ENCODE measurements around the gene AP1M1. TPM values are rescaled to one million over a fixed set of nuclear protein-coding genes. Genes with fewer than 3 reads are reported as not detected.

The AP1M1 gene
- total RNA-seq, 1 donor from 2014 or later: 162 TPM

DNA sequence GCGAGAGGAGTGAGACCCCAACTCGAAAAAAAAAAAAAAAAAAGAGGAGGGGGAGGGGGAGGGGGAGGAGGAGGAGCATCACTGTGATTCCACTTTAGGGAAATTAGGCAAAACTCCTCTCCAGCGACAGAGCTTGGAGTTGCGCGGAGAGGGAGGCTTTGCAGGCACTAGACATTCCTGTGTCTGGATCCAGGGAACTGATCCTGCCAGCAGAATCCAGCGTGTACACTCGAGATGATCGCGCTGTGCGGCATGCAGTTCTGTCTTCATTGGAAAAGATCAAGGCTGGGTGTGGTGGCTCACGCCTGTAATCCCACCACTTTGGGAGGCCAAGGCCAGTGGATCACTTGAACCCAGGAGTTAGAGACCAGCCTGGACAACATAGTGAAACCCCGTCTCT lies 97.3 kb downstream of the AP1M1 start:
- Histone ChIP-seq H3K9me3 (no peaks in the 10 kb centered on the region), H3K36me3 (no peaks in the 10 kb centered on the region), H3K27ac (peak overlapping the region; percentile 92 to 97), H3K27me3 (no peaks in the 10 kb centered on the region), H3K4me1 (peaks cover 8 to 15% of the 10 kb centered on the region in 2 donors), H3K4me3 (no peak overlapping the region)
- intact Hi-C loops (cut with DNase I): loop anchor here (2.0 kb wide), 1 partner anchor 18 kb away; no protein-coding TSS in a partner anchor
- TF ChIP-seq, protein P1, sequence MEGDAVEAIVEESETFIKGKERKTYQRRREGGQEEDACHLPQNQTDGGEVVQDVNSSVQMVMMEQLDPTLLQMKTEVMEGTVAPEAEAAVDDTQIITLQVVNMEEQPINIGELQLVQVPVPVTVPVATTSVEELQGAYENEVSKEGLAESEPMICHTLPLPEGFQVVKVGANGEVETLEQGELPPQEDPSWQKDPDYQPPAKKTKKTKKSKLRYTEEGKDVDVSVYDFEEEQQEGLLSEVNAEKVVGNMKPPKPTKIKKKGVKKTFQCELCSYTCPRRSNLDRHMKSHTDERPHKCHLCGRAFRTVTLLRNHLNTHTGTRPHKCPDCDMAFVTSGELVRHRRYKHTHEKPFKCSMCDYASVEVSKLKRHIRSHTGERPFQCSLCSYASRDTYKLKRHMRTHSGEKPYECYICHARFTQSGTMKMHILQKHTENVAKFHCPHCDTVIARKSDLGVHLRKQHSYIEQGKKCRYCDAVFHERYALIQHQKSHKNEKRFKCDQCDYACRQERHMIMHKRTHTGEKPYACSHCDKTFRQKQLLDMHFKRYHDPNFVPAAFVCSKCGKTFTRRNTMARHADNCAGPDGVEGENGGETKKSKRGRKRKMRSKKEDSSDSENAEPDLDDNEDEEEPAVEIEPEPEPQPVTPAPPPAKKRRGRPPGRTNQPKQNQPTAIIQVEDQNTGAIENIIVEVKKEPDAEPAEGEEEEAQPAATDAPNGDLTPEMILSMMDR (IDR thresholded peaks at IDR 0.05): no peak
- DNase-seq (ENCODE audit: low spot score in 2 of 2): no peak

Other genes starting within 250 kb of the AP1M1 start
- not detected for gene OR10H4, start 248.9 kb upstream of the AP1M1 start, total RNA-seq
- 619 TPM for gene TPM4, start 121.4 kb upstream of the AP1M1 start, total RNA-seq
- gene RAB8A, start 86.0 kb upstream of the AP1M1 start, total RNA-seq: 35.1 TPM
- gene HSH2D, start 54.2 kb upstream of the AP1M1 start, total RNA-seq: not detected
- not detected for gene CIB3, start 24.4 kb upstream of the AP1M1 start, total RNA-seq
- 74.4 TPM for gene FAM32A, start 12.5 kb upstream of the AP1M1 start, total RNA-seq
- 281 TPM for gene KLF2, start 126.9 kb downstream of the AP1M1 start, total RNA-seq